AML-193 (cell line): ENCODE measurements around the gene ARL14.
"Not testable (repeated sequence)": the region's sequence is repeated elsewhere in the genome, so short reads cannot be mapped to it uniquely, and the experiment has no call there.

Source experiments
- DNase-seq, 2 experiments: peaks; one replicate each; lab custom pipeline; 2025; lab: John Stamatoyannopoulos, UW

ARL14 gene

DNA sequence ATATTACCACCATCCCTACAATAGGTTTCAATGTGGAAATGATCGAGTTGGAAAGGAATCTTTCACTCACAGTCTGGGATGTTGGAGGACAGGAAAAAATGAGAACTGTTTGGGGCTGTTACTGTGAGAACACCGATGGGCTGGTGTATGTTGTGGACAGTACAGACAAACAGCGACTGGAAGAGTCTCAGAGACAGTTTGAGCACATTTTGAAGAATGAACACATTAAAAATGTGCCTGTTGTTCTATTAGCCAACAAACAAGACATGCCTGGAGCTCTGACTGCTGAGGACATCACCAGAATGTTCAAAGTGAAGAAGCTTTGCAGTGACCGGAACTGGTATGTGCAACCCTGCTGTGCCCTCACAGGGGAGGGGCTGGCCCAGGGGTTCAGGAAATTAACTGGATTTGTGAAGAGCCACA, 510 bp downstream of the ARL14 start:
- DNase-seq, result no peak

DNA sequence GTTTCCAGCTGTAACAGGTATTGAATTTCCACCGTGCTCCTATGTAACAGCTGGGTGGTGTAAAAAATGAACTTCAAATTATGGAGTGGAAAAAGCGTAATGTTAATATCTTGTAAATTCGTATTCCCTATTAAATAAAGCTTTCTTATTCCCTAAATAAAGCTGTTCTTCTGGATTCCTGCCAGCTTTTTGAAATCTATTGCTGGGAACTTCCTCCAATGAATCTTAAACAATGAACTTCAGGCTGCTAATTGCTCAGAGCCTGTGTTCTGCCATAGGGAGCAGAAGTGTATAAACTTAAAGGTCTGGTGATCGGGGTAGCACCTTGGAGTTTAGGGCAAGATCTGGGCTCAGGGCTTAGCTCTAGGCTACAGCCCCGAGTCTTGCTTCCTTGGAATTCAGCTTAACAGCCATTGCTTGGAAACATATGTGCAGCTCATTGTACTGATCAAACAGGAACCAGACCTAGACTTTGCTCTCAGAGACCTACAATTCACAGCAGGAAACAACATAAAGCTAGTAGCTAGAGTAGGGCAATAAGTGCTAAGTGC, 1.4 kb downstream of the ARL14 start:
- no peak for DNase-seq

DNA sequence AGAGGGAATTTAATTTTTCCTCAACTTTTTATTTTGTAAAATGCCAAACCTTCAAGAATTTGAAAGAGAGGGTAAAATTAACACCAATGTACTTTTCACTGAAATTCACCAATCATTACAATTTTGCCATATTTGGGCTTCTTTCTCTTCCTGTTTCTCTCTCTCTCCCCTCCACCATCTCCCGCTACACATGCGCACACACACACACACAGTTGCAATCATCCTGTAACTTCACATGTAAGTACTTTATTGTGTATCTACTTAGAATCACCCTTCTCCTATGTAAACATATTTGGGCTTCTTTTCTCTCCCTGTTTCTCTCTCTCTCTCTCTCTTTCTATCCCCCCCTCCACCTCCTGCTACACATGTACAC, 7.4 kb downstream of the ARL14 start:
- no peak for DNase-seq

DNA sequence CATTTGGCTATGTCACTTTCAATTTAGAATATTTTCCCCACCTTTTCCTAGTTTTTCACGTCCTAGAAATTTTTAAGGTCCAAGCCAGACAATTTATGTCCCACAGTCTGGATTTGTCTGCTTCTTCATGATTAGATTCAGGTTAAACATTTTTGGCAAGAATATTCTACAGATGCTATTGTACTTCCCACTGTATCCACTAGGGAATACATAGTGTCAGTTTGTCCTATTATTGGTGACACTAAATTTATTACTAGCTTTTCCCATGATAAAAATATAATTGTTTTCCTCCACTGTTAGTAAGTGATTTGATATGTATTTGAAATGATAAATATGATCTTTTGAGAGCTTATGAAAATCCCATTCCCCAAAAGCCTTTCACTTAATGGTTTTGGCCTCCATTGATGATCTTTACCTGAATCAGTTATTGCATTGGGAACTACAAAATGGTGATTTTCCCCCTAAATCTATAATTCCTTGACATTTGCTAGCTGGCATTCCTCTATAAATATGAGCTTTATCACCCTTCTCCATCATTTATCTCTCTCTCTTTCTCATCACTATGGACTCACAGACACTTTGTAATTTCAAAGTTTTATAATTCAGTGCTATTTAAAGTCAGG, 8.3 kb downstream of the ARL14 start:
- peak; percentile 6 to 8 for DNase-seq

DNA sequence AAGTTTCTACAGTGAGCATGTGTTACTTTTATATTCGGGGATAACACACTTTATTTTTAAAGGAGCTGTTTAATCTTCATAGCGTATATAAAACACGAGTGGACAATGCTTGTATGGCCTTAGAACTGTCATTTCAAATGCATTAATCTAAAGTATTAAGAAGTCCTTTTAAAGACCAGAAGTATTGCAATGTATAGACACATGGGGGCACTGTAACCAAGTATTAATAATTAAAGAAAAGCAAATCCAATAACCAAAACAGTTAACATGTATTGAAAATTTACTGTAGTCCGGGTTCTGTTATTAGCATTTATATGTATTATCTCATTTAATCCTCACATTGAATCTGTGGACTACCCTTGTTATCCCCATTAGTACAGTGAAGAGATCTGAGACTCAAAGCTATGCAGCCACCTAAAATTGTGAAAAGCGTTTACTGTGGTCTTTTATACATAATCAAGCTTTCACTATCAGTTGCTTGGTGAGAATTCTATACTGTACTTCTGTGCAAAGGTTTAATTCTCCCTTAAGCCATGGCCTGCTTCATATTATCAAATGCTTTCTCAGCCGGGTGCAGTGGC, 10.1 kb downstream of the ARL14 start:
- DNase-seq, result peak; percentile 60 to 64

DNA sequence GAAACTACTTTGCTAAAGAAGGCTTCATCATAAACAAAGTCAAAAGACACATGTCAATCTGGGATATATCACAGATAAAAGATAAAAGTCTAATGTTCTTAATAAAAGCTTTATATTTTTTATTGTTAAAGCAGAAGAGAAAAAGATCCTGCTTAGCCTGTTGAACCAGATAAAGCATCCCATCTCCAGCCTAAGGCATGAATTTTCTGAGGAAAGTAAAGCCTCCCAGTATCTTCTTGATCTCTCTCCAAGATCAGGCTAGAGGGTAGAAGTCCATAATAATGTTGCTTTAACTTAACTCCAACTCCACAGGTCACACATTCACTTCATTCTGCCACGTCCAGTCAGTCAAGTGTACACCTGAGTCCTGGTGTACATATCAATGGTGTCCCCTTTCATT, 14.2 kb downstream of the ARL14 start:
- DNase-seq, result no peak

DNA sequence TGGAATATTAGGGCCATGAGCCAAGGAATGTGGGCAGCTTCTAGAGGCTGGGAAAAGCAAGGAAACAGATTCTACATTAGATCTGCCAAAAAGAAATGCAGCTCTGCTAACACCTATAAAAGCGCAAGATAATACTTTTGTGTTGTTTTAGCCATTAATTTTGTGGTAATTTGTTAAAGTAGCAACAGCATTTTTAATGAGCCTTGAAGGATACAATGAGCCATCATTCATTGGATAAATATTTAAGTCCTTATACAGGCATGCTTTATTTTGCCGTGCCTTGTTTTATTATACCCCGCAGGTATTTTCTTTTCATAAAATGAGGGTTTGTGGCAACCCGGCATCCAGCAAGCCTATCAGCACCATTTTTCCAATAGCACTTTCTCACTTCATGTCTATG, 15.0 kb downstream of the ARL14 start:
- DNase-seq, result no peak

DNA sequence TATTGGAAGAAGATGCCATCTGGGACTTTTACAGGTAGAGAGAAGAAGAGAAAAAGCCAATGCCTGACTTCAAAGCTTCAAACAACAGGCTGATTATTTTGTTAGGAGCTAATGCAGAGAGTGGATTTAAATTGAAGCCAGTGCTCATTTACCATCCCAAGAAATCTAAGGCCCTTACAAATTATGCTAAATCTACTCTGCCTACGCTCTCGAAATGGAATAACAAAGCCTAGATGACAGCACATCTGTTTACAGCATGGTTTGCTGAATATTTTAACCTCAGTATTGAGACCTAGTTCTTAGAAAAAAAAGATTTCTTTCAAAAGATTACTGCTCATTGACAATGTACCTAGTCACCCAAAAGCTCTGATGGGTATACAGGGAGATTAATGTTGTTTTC, 16.2 kb downstream of the ARL14 start:
- DNase-seq, result no peak

DNA sequence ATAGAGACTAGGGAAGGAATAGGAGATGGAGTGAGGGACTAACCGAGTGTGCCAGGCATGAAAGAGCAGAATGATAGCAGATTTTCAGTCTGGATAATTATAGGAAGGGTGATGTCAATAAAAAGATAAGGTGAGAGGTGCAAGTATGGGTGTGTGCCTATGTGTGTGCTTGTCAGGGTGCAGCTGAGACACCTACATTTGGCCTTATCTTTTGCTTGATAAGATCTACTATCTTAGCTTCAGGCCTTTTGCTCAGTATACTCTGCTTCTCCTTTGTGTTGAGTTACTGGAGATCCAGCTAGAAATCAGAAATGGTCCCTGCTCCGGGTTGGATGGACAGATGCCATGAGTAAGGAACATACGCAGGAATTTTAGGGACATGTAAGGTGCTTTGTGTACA, 17.4 kb downstream of the ARL14 start:
- no peak for DNase-seq

DNA sequence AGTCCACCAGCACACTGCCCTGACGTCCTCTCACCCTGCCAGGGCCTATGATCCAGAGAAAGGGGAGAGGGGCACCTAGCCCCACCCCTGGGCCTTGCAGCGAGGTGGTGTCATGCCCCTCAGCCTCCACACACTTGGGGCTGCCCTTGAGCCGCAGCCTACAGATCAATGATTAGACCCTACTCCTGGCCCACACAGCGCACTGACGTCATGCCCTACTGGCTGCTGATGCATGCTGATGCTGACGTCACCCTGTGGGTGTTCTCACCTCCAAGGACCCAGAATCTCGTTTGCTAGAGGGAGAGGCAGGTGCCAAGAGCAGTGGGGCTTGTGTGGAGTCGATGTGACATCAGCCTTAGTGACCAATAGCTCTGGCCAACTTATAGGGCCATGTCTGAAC, 18.0 kb downstream of the ARL14 start:
- no peak for DNase-seq

DNA sequence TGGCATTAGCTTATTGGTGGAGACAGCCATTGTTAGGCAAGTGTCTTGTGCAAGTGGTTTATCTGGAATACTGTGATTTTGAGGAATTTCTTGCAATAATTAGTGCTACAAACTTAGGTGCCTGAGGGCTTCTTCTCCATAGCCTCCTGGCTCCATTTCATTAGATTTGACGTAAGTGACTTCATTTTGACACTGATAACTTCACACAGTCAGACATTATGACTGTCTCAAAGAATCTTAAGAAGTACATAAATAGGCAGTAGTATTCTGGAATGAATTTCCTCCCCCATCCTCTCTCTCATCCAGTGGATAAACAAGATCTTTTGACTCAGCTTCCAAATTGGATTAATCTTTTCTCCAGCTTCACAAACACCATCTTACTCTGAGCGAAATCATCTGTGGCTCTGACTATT, 19.0 kb downstream of the ARL14 start:
- no peak for DNase-seq

DNA sequence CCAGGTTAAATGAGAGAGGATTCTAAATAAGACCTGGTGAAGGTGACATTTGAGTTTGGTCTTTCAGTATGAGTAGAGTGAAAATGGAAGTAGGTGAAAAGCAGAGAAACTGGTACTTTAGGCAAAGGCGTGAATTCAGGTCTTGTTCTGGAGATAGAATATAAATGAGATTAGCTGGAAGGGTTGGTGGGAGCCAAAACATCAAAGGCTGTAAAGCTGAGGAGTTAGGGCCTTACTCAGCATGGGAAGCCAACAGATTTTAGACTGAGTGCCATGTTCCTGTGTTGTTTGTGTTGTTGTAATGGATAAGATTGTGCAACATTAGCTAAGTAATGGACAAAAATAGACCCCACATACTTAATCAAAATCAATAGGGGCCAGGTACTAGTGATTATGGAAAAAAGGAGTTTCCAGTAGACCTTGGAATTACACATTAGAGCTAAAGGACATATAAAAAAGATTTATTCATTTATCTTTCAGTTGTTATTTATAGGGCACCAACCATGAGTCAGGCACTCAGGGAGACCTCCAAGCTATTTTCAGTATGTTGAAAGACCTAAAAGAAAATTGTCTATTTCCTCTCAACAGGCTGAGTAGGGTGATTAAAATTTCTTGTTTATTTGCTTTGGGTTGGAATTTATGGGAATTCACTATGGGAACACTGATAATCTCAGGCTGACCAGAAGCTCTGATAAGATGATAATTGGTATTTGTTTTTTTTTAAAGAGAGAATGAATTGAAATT, 20.8 kb downstream of the ARL14 start:
- DNase-seq, result no peak

DNA sequence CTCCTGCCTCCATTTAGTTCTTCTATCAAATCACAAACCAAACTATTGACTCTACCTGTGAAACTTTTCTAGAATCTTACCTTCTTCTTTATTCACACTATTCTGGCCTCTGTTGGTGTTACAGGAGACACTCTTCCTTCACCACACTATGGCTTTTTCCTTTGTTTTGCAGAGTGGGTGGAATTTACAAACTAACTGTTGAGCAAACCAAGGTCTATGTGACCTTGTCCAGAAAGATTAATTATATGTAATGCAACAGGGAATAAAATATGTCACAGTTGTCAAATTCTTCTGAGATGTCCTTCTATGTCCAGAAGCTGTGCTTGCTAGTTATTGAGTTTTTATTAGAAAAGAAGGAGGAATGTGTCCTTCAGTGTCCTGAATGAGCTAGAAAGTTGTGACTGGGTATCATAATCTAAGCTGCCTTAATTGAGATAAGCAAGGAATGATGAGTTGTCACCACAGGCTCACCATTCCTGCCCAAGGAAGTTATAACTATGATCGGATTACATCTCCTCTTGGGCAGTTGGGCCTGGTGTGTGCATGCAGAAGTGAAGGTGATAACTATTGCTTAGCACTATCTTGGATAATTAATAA, 21.7 kb downstream of the ARL14 start:
- DNase-seq, result no peak

DNA sequence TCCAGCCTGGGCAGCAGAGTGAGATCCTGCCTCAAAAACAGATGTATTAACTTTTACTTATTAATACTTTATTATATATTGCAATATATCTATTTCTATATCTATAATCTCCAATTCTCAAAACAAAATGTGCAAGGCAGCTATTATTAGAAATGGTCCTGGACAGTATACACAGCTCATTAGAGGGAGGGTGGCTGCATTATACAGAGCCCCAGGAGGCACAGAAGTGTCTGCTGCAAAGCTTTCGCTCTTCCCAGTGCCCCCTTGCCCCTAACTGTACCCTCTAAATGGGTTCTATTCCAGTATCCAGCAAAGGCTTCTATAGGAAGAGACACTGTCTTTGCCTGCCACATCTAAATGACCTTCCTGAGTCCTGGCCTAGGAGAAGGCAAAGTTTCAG, 24.5 kb downstream of the ARL14 start:
- no peak for DNase-seq

DNA sequence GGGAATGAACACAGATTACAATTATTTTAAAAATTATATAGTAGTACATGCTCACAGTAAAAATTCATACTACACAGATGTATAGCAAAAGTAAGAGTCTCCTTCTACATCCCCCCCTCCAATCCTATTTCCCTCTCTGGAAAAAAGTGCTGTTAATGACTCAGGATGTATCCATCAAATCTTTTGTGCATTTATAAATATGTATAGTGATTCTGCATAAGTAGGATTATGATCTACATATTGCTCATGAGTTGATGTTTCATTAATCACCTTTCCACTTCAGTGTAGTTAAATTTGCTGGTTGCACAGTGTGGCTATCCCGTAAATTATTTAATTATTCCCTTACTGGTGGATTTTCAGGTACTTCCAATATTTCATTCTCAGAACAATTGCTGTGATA, 25.3 kb downstream of the ARL14 start:
- no peak for DNase-seq

DNA sequence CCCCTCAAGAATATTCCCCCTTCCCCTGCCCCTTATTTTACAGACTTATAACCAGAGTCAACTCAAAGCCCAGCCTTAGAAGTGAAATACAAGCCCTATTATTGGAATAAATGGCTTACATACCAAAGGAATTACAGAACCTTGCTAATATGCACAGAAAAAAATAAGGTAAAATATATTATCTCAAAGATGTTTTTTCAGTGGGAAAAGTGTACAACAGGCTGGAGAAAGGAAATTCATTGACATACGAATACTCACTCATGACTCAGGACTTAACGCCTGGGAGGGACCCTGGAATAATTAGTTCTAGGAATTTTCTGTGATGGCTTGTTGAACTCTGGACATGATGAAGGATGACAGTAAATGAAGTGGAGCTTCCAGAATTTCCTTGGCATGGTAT, 27.0 kb downstream of the ARL14 start:
- no peak for DNase-seq

DNA sequence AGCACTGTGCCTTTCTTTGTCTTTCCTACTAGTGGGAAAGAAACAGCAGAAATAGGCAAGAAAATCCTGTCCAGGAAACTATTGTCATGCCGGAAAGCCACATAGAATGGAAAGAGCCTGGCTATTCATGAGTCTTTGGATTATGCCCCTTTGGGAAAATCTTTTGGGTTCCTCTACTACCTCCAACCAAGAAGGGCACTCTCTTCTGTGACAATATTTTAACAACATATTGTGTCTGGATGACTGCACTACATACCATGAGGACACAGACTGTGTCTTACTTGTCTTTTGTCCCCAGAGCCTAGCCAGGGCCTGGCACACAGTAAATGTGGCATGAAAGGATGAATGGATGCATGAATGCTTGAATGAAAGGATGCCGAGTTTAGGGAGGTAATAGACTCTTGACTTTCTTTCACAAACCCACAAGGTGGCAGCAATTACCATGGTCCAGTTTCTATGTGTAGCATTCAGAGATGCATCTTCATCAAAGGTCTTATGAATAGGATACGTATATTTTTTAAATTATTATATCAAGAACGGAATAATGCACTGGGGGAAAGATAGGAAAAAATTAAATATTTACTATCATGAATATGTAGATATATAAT, 30.3 kb downstream of the ARL14 start:
- peak; percentile 65 for DNase-seq

DNA sequence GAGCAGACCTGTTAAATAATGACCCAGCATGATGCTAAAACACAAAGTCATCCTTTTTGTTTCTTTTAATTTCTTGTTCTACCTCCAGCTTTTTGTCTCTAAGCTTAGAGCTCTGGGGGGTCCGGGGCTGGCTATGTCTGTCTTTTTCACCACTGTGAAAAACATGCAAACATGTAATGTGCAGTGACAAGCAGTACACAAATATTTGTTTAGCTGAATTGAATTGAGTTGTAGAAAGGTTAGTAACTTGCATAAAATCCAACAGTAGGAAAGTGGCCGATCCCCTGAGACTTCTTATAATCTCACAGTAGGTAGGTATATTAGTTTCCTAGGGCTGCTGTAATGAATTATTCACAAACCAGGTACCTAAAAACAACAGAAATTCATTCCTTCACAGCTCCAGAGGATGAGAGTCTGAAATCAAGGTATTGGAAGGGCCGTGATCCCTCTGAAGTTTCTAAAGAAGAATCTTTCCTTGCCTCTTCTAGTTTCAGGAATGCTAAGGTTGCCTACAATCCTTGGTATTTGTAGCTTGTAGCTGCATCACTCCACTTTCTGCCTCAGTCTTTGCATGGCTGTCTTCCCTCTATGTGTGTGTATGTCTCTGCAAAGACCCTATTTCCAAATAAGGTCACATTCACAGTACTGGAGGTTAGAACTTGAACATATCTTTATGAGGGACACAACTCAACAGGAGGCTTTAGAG, 32.7 kb downstream of the ARL14 start:
- DNase-seq, result no peak

DNA sequence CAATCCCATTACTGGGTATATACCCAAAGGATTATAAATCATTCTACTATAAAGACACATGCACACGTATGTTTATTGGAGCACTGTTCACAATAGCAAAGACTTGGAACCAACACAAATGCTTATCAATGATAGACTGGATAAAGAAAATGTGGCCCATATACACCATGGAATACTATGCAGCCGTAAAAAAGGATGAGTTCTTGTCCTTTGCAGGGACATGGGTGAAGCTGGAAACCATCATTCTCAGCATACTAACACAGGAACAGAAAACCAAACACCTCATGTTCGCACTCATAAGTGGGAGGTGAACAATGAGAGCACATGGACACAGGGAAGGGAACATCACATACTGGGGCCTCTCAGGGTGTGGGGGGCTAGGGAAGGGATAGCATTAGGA, 36.2 kb downstream of the ARL14 start:
- not testable (repeated sequence) for DNase-seq

DNA sequence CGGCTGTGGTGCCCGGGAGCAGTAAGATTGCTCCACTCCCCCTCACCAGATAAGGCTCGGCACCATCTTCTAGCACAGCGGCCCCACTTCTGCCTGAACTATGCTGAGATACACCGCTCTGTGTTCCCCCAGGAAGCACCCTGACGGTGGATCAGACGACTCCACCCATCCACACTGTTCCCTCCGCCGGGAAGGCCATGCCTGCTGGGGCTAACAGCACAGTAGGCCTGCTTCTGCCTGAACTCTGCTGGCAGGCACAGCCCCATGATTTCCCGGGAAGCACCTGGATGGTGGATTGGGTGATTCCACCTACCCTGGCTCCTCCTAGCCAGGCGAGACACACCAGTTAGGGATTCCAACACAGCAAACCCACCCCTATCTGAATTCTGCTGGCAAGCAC, 42.8 kb downstream of the ARL14 start:
- no peak for DNase-seq

DNA sequence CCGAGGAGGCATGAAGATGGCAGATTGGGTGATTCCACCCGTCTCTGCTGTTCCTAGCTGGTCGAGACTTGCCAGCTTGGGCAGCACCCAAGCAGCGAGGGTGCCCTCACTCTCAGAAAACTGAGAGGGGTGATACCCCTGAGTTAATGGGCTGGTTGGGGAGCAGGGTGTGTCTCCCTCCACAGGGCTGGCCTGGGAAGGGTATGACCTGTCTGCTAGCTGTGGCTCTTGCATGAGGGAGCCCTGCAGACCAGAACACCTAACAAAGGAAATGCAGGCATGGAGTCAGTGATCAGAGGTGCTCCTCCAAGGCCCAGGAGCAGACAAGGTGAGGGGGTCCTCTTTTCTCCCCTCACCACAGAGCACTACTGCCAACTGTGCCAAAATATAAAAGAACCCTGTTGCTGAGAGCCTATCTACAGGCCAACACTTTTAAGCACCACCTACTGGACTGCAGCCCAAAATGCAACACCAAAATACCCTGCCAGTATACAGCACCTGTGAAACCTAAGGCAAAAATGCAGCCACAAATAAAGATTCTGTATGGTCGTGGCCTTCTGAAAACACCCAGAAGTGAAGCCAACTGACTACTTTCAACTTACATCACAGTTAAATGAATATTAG, 43.3 kb downstream of the ARL14 start:
- DNase-seq, result no peak
